Forelimb muscle (tissue), 1 donor: ENCODE measurements around the gene CEMIP. TPM values are rescaled to one million over a fixed set of nuclear protein-coding genes. Genes with fewer than 3 reads are reported as not detected.

Source experiments
- DNase-seq: peaks from one replicate; pipeline ENCODE4 v3.0.0-alpha.2; 2013; ENCODE audit warnings: low read depth
- polyA plus RNA-seq: library from polyadenylated mRNA; unstranded; fragments of 120-200 nt; gene quantifications from one replicate; pipeline ENCODE4 v1.2.1, GENCODE V29; 2013; ENCODE audit not compliant: insufficient read length

CEMIP gene
- 2.4 TPM for polyA plus RNA-seq

GRCh38 chr15:80778964-80779657 is at the start of gene CEMIP:
CEMIP (plus strand) TSS chr15:80779370; CDS start chr15:80873880, 94,510 bp downstream.
- DNase-seq, result no peak

- DNase-seq, result no peak
Measured at GRCh38 chr15:80730387-80730786, 48.8 kb upstream of the CEMIP start.

- DNase-seq, result no peak
Measured at GRCh38 chr15:80730926-80731325, 48.2 kb upstream of the CEMIP start.

GRCh38 chr15:80732167-80732566 is 47.0 kb upstream of the CEMIP start:
- DNase-seq, result no peak

- no peak for DNase-seq
Measured at GRCh38 chr15:80732818-80733217, 46.4 kb upstream of the CEMIP start.

- no peak for DNase-seq
Measured at GRCh38 chr15:80733460-80733859, 45.7 kb upstream of the CEMIP start.

GRCh38 chr15:80735344-80735743 is 43.8 kb upstream of the CEMIP start:
- no peak for DNase-seq

- no peak for DNase-seq
Measured at GRCh38 chr15:80736560-80736959, 42.6 kb upstream of the CEMIP start.

GRCh38 chr15:80739919-80740318 is 39.3 kb upstream of the CEMIP start:
- no peak for DNase-seq

GRCh38 chr15:80742081-80742480 is 37.1 kb upstream of the CEMIP start:
- DNase-seq, result no peak

GRCh38 chr15:80743189-80743833 is 35.9 kb upstream of the CEMIP start:
- no peak for DNase-seq

- no peak for DNase-seq
Measured at GRCh38 chr15:80744415-80744814, 34.8 kb upstream of the CEMIP start.

- no peak for DNase-seq
Measured at GRCh38 chr15:80744826-80745225, 34.3 kb upstream of the CEMIP start.

GRCh38 chr15:80745888-80746287 is 33.3 kb upstream of the CEMIP start:
- DNase-seq, result no peak

GRCh38 chr15:80747317-80748053 is 31.7 kb upstream of the CEMIP start:
- DNase-seq, result no peak

GRCh38 chr15:80749589-80749988 is 29.6 kb upstream of the CEMIP start:
- DNase-seq, result no peak

- DNase-seq, result no peak
Measured at GRCh38 chr15:80750575-80750974, 28.6 kb upstream of the CEMIP start.

GRCh38 chr15:80752204-80752603 is 27.0 kb upstream of the CEMIP start:
- DNase-seq, result no peak

- no peak for DNase-seq
Measured at GRCh38 chr15:80753161-80753560, 26.0 kb upstream of the CEMIP start.

GRCh38 chr15:80754014-80754413 is 25.2 kb upstream of the CEMIP start:
- no peak for DNase-seq

GRCh38 chr15:80755885-80756284 is 23.3 kb upstream of the CEMIP start:
- DNase-seq, result no peak

GRCh38 chr15:80758130-80758745 is 20.9 kb upstream of the CEMIP start:
- no peak for DNase-seq
